Measurements from ENCODE around the gene RSPH10B. TPM values are rescaled to one million over a fixed set of nuclear protein-coding genes. Genes with fewer than 3 reads are reported as not detected.

Gene RSPH10B
- total RNA-seq, 2 experiments from 2014 or later = 0.18 to 0.37 TPM

Other genes starting within 250 kb of the RSPH10B start
- 10 to 100 TPM; 31.3 to 33.4 TPM for gene RNF216, start 189.0 kb downstream of the RSPH10B start, total RNA-seq
- gene OCM, start 89.9 kb downstream of the RSPH10B start, total RNA-seq = not detected
- 100 to 1,000 TPM; 105 to 121 TPM for gene CCZ1, start 72.0 kb downstream of the RSPH10B start, total RNA-seq
- gene PMS2, start 38.4 kb upstream of the RSPH10B start, total RNA-seq = 10 to 100 TPM; 19.4 to 21.1 TPM
- 10 to 100 TPM; 39.3 to 41.7 TPM for gene AIMP2, start 38.6 kb upstream of the RSPH10B start, total RNA-seq
- under 1 TPM; 0.26 to 0.29 TPM for gene ANKRD61, start 60.7 kb upstream of the RSPH10B start, total RNA-seq
- 100 to 1,000 TPM in 1 of 2 experiments, 10 to 100 TPM in 1; 96.0 to 103 TPM for gene EIF2AK1, start 88.5 kb upstream of the RSPH10B start, total RNA-seq
- gene USP42, start 134.3 kb upstream of the RSPH10B start, total RNA-seq = 10 to 100 TPM; 15.0 to 16.9 TPM